ENCODE measurements around the gene FAM3B. TPM values are rescaled to one million over a fixed set of nuclear protein-coding genes. Genes with fewer than 3 reads are reported as not detected.

Gene FAM3B
- total and polyA plus RNA-seq, 9 of the 15 experiments (the other 6 are each of a cell fraction or from before 2014, with no cell fraction given), result 0.04 to 0.18 (median 0.12) TPM; not detected in 5

DNA sequence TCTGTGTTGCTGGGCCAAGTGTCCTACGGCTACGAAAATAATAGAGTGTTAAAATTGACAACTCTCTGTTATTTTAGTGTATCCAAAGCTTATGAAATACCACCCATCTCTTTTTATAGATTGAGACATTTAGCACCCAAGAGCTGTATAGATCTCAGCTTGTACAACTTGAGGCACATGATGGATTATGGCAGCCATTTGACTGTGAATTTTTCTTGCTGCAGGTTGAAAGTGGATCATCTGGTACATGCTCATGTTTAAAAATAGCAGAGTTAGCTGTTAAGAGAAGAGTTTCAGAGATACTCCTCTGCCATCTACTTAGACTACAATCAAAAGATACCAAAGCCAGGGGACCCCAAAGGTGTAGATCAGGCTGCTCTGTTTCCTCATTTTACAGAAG is 49.3 kb upstream of the FAM3B start:
- H3K27me3 ChIP-seq (ENCODE audit: control insufficient read depth in 2 of 2, insufficient read depth in 2 of 2, low read length in 2 of 2), result no peaks in the 10 kb centered on the region; a peak in 1 of 5 replicates
- H3K9me1 ChIP-seq (ENCODE audit: control insufficient read depth, insufficient read depth, low read length), result no peaks in the 10 kb centered on the region
- BruUV-seq (replicated peaks), result no TSS peak
- H4K20me1 ChIP-seq (replicated peaks; ENCODE audit: control insufficient read depth, insufficient read depth, low read length), result no peaks in the 10 kb centered on the region
- no peak for TF ChIP-seq ZNF217 (CRISPR knock-in tag; IDR thresholded peaks at IDR 0.05)
- no peak for TF ChIP-seq ZSCAN32 (CRISPR knock-in tag; IDR thresholded peaks at IDR 0.05)
- TF ChIP-seq TAL1 (IDR thresholded peaks at IDR 0.05), result no peak
- in situ Hi-C loops (cut with MboI) (no loop called here), intact Hi-C loops (cut with micrococcal nuclease) (no loop called here)
- CTCF ChIA-PET (ENCODE audit: low intra/inter-chr PET ratio), result no interaction called here
- ATAC-seq (no peak), FAIRE-seq (no peak), DNase-seq (ENCODE audit: extremely low read depth in 1 of 4, low spot score in 3 of 4) (no peak)
- POLR2A ChIA-PET, result interaction anchor here (0.5 kb wide), 1 partner anchor 391 kb away, joined by 3 read pairs; no protein-coding TSS in a partner anchor
- no peak overlapping the region for H3K4me2 ChIP-seq (ENCODE audit: insufficient read depth, low read length)
- WGBS (ENCODE audit: insufficient coverage, low coverage, missing lambda C conversion rate), result 0% methylated on average over 2 of the region's 2 CpGs
- no peaks in the 10 kb centered on the region for H3K4me1 ChIP-seq (replicated peaks in 1 of 2; ENCODE audit: control insufficient read depth in 2 of 2, insufficient read depth in 2 of 2, low read length in 2 of 2)
- H3K79me2 ChIP-seq (ENCODE audit: control insufficient read depth, insufficient read depth, low read length), result no peaks in the 10 kb centered on the region
- H3K36me3 ChIP-seq (ENCODE audit: control insufficient read depth, insufficient read depth, low read length), result no peaks in the 10 kb centered on the region
- H3K9me3 ChIP-seq (replicated peaks; ENCODE audit: control insufficient read depth, insufficient read depth, low read depth, low read length), result no peaks in the 10 kb centered on the region
- H3K4me3 ChIP-seq, result no peak overlapping the region
- no peak overlapping the region for H3K27ac ChIP-seq (ENCODE audit: extremely low read depth, low read depth, low read length)
- H3K9ac ChIP-seq (ENCODE audit: insufficient read depth in 1 of 2, low read depth in 2 of 2, low read length in 2 of 2), result no peak overlapping the region
- H2AFZ ChIP-seq (ENCODE audit: low read depth, low read length), result no peak overlapping the region

DNA sequence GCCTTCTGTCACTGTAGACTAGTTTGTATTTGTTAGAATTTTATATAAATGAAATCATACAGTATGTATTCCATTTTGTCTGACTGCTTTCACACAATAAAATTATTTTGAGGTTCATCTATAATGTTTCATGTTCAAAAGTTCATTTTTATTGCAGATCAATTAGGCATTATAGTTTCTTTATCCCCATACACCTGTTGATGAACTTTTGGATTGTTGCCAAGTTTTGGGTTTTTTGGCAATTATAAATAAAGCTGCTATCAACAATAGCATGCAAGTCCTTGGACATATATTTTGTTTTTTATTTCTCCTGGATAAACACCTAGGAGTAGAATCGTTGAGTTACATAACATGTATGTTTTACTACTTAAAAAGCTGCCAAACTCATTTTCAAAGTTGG is 47.1 kb upstream of the FAM3B start:
- no peak overlapping the region for H3K27ac ChIP-seq (ENCODE audit: extremely low read depth, low read depth, low read length)
- no peak for DNase-seq (ENCODE audit: extremely low read depth in 1 of 4, low spot score in 3 of 4)
- POLR2A ChIA-PET, result no interaction called here
- CTCF ChIA-PET (ENCODE audit: low intra/inter-chr PET ratio), result no interaction called here
- intact Hi-C loops (cut with micrococcal nuclease) (no loop called here), in situ Hi-C loops (cut with MboI) (no loop called here)
- no peak overlapping the region for H3K4me3 ChIP-seq
- no peaks in the 10 kb centered on the region for H3K4me1 ChIP-seq (replicated peaks in 1 of 2; ENCODE audit: control insufficient read depth in 2 of 2, insufficient read depth in 2 of 2, low read length in 2 of 2)
- H4K20me1 ChIP-seq (replicated peaks; ENCODE audit: control insufficient read depth, insufficient read depth, low read length), result no peaks in the 10 kb centered on the region
- 0% methylated on average over 1 of the region's 1 CpG for WGBS (ENCODE audit: insufficient coverage, low coverage, missing lambda C conversion rate)
- H2AFZ ChIP-seq (ENCODE audit: low read depth, low read length), result no peak overlapping the region
- H3K79me2 ChIP-seq (ENCODE audit: control insufficient read depth, insufficient read depth, low read length), result no peaks in the 10 kb centered on the region
- FAIRE-seq, result no peak
- no peaks in the 10 kb centered on the region for H3K9me3 ChIP-seq (replicated peaks; ENCODE audit: control insufficient read depth, insufficient read depth, low read depth, low read length)
- TF ChIP-seq ZNF583 (CRISPR knock-in tag; IDR thresholded peaks at IDR 0.05) (no peak), NFIX (CRISPR knock-in tag; IDR thresholded peaks at IDR 0.05; ENCODE audit: low read depth) (peak; percentile 67), MEF2A (IDR thresholded peaks at IDR 0.05; ENCODE audit: control insufficient read depth, low read depth, low read length) (no peak), NFIC (IDR thresholded peaks at IDR 0.05) (peak; percentile 86)
- no peak overlapping the region for H3K4me2 ChIP-seq (ENCODE audit: insufficient read depth, low read length)
- no peak for ATAC-seq
- H3K9me1 ChIP-seq (ENCODE audit: control insufficient read depth, insufficient read depth, low read length), result no peaks in the 10 kb centered on the region
- BruUV-seq (replicated peaks), result no TSS peak
- H3K9ac ChIP-seq (ENCODE audit: insufficient read depth in 1 of 2, low read depth in 2 of 2, low read length in 2 of 2), result no peak overlapping the region
- H3K27me3 ChIP-seq (ENCODE audit: control insufficient read depth in 2 of 2, insufficient read depth in 2 of 2, low read length in 2 of 2), result no peaks in the 10 kb centered on the region; a peak in 1 of 5 replicates
- no peaks in the 10 kb centered on the region for H3K36me3 ChIP-seq (ENCODE audit: control insufficient read depth, insufficient read depth, low read length)
